HEK293T (cell line): ENCODE data around the gene MAD1L1.

Source experiments
- CTCF ChIA-PET: fragments of 350-600 bp; formaldehyde crosslinking; extraction: SDS; loops from one replicate; lab custom pipeline; 2021; ENCODE audit warnings: antibody characterized with exemption, inconsistent platforms; lab: Yijun Ruan, JAX
- POLR2A ChIA-PET: fragments of 350-600 bp; formaldehyde crosslinking; extraction: SDS; loops from one replicate; lab custom pipeline; 2020; ENCODE audit warnings: antibody characterized with exemption, inconsistent platforms; lab: Yijun Ruan, JAX
- DNase-seq: peaks from one replicate; pipeline ENCODE4 v3.0.0; 2012; ENCODE audit warnings: mixed read lengths; ENCODE audit errors: extremely low spot score
- ARNT ChIP-seq: fragments of 450-650 bp; IDR thresholded peaks from 2 replicates; pipeline ENCODE4 v1.6.1; 2017; ENCODE audit warnings: mild to moderate bottlenecking
- BHLHE40 ChIP-seq: fragments of 450-650 bp; IDR thresholded peaks from 2 replicates; pipeline ENCODE4 v1.6.1; 2016; ENCODE audit warnings: mild to moderate bottlenecking, moderate library complexity, borderline replicate concordance
- CTBP1 ChIP-seq: fragments of 450-650 bp; IDR thresholded peaks from 2 replicates; pipeline ENCODE4 v1.6.1; 2016; ENCODE audit warnings: borderline replicate concordance
- ELF4 ChIP-seq: fragments of 450-650 bp; IDR thresholded peaks from 2 replicates; pipeline ENCODE4 v1.6.1; 2017; ENCODE audit warnings: antibody characterized with exemption
- FOXA1 ChIP-seq: fragments of 450-650 bp; IDR thresholded peaks from 2 replicates; pipeline ENCODE4 v1.6.1; 2016; ENCODE audit warnings: mild to moderate bottlenecking
- FOXK2 ChIP-seq: fragments of 450-650 bp; IDR thresholded peaks from 2 replicates; pipeline ENCODE4 v1.6.1; 2016; ENCODE audit warnings: mild to moderate bottlenecking
- FOXM1 ChIP-seq: fragments of 450-650 bp; IDR thresholded peaks from 2 replicates; pipeline ENCODE4 v1.6.1; 2017; ENCODE audit warnings: mild to moderate bottlenecking, borderline replicate concordance
- HDGF ChIP-seq: fragments of 450-650 bp; IDR thresholded peaks from 2 replicates; pipeline ENCODE4 v1.6.1; 2017; ENCODE audit warnings: antibody characterized with exemption, borderline replicate concordance
- L3MBTL2 ChIP-seq: fragments of 450-650 bp; conservative IDR thresholded peaks from 2 replicates; pipeline ENCODE4 v1.6.1; 2016; ENCODE audit warnings: mild to moderate bottlenecking
- LEF1 ChIP-seq: fragments of 450-650 bp; IDR thresholded peaks from 2 replicates; pipeline ENCODE4 v1.6.1; 2017; ENCODE audit warnings: mild to moderate bottlenecking, borderline replicate concordance
- NFRKB ChIP-seq: fragments of 450-650 bp; IDR thresholded peaks from 2 replicates; pipeline ENCODE4 v1.6.1; 2016; ENCODE audit warnings: mild to moderate bottlenecking, moderate library complexity
- SP1 ChIP-seq: fragments of 450-650 bp; IDR thresholded peaks from 2 replicates; pipeline ENCODE4 v1.6.1; 2017
- SUZ12 ChIP-seq: fragments of 450-650 bp; IDR thresholded peaks from 2 replicates; pipeline ENCODE4 v1.6.1; 2016; ENCODE audit warnings: mild to moderate bottlenecking
- TARDBP ChIP-seq: fragments of 450-650 bp; IDR thresholded peaks from 2 replicates; pipeline ENCODE4 v1.6.1; 2016
- ZNF384 ChIP-seq: fragments of 450-650 bp; IDR thresholded peaks from 2 replicates; pipeline ENCODE4 v1.6.1; 2016
- TF ChIP-seq, protein P1 (sequence below): fragments of 450-650 bp; IDR thresholded peaks from 2 replicates; pipeline ENCODE4 v1.6.1; 2016

Gene MAD1L1

DNA sequence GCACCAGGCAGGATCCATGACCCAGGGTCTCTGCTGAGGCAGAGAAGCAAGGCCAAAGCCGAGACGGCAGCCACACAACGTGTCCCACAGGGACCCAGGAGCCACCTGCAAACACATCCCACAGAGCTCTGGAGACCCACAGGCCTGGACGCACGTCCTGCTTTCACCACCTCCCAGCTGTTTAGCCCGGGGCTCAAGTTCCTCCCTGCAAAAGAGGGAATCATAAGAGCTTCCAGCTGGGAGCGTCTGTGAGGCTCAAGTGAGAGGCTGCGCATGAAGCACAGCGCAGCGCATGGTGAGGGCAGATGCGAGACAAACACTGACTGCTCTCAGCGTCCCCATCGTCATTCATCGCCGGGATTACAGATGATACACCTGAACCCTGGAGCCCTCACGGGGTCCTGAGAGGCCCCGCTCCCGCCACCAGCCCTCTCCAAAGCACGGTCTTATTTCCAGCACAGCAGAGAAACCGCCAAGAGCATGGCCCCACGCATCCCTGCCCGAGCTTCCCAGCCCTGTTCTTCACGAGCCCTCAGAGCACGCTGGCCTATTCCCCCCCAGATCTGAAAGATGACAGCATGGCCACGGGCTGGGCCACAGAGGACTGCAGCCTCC is 88.7 kb downstream of the MAD1L1 start:
- POLR2A ChIA-PET: no interaction called here
- CTCF ChIA-PET: no interaction called here
- no peak for DNase-seq
- TF ChIP-seq FOXM1 (no peak), HDGF (no peak), TARDBP (no peak), ELF4 (no peak), L3MBTL2 (no peak)
- TF ChIP-seq, protein P1, sequence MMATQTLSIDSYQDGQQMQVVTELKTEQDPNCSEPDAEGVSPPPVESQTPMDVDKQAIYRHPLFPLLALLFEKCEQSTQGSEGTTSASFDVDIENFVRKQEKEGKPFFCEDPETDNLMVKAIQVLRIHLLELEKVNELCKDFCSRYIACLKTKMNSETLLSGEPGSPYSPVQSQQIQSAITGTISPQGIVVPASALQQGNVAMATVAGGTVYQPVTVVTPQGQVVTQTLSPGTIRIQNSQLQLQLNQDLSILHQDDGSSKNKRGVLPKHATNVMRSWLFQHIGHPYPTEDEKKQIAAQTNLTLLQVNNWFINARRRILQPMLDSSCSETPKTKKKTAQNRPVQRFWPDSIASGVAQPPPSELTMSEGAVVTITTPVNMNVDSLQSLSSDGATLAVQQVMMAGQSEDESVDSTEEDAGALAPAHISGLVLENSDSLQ: no peak

DNA sequence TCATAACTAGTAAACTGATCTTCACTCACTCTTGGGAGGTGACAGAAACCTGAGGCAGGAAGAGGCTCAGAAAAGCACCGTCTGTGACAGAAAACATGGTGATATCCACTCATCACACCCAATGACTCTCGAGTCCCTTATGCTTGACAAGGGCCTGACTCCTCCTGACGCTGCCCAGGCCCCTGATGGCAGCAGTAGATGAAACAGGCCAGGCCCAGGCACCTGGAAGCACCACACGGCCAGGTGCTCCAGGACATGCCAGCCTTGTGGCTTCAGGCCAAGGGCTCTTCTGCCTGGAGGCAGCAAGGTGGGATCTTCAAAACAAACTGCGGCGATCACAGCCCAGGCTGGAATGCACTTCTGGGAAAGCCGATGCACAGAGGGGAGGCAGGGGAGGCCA is 89.3 kb downstream of the MAD1L1 start:
- ChIA-PET POLR2A (no interaction called here), CTCF (no interaction called here)
- DNase-seq: no peak
- no peak for TF ChIP-seq NFRKB
- no peak for TF ChIP-seq ARNT
- TF ChIP-seq TARDBP: no peak
- no peak for TF ChIP-seq BHLHE40
- TF ChIP-seq FOXK2: no peak
- TF ChIP-seq L3MBTL2: no peak
- TF ChIP-seq FOXM1: no peak
- TF ChIP-seq, protein P1: no peak
- no peak for TF ChIP-seq CTBP1
- no peak for TF ChIP-seq SP1

DNA sequence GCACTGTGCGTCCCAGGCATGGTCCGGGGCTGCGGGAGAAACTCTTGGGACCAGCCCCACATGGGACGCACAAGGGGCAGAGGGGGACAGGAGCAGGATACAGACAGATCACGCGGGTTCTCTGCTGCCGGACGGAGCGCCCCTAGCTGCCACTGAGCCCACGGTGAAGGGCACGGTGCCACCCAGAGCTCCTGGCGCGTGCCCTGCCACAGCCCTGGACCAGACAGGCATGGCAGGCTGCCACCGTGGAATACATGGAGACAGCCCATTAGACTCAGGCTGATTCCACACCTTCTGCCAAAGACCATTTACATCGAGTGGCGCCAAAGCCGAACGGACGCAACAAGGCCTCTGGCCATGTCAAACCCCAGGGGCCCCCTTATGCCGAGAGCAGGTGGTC is 90.4 kb downstream of the MAD1L1 start:
- no peak for TF ChIP-seq ELF4
- no peak for TF ChIP-seq NFRKB
- no peak for TF ChIP-seq HDGF
- TF ChIP-seq BHLHE40: no peak
- no peak for TF ChIP-seq ZNF384
- no peak for TF ChIP-seq FOXM1
- TF ChIP-seq L3MBTL2: no peak
- no peak for TF ChIP-seq TARDBP
- TF ChIP-seq FOXA1: no peak
- TF ChIP-seq FOXK2: no peak
- TF ChIP-seq LEF1: no peak
- DNase-seq: no peak
- CTCF ChIA-PET: no interaction called here
- POLR2A ChIA-PET: no interaction called here

DNA sequence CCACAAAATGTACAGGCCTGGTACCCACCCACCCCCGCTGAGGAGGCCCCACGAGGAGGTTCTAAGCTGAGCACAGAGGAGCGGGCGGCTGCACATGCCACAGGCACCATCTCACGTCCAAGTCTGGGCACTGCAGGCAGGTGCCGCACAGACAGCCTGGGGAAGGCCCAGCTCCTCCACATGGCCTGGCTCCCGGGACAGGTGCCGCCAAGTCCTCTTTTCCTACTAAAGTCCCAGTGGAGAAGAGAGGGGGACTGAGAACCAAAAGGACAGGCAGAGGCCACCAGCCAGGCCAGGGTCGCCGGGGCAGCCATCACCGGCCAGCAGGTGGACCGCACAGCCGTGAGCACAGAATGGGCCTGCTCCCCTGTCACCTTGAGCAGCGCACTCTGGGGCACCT is 91.1 kb downstream of the MAD1L1 start:
- DNase-seq: no peak
- no peak for TF ChIP-seq HDGF
- no peak for TF ChIP-seq NFRKB
- TF ChIP-seq ELF4: no peak
- no peak for TF ChIP-seq SUZ12
- TF ChIP-seq LEF1: no peak
- TF ChIP-seq FOXM1: no peak
- TF ChIP-seq SP1: no peak
- CTCF ChIA-PET: no interaction called here
- POLR2A ChIA-PET: no interaction called here

DNA sequence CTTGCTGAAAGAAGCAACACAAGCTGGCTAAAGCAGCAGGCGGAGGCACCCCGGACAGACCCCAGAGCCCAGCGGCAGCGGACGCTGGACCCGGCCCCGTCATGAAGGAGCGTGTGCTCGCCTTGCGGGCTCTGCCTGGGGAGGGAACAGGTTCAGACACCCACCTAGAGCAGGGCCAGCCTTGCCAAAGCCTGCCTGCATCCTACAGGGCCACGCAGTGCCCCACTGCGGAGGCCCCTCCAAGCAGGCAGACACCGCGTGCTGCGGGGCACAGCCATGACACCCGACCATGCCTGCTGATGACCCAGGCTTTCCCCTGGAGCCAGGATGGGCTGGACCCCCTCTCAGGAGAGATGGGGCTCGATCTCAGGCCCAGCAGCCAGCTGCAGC is 91.7 kb downstream of the MAD1L1 start:
- CTCF ChIA-PET: no interaction called here
- POLR2A ChIA-PET: no interaction called here
- no peak for DNase-seq
- TF ChIP-seq SP1 (no peak), ZNF384 (no peak), ARNT (no peak), ELF4 (no peak), BHLHE40 (no peak), FOXK2 (no peak), LEF1 (no peak), NFRKB (no peak), FOXM1 (no peak), HDGF (no peak), L3MBTL2 (no peak), FOXA1 (no peak), SUZ12 (no peak)
- TF ChIP-seq, protein P1: no peak

DNA sequence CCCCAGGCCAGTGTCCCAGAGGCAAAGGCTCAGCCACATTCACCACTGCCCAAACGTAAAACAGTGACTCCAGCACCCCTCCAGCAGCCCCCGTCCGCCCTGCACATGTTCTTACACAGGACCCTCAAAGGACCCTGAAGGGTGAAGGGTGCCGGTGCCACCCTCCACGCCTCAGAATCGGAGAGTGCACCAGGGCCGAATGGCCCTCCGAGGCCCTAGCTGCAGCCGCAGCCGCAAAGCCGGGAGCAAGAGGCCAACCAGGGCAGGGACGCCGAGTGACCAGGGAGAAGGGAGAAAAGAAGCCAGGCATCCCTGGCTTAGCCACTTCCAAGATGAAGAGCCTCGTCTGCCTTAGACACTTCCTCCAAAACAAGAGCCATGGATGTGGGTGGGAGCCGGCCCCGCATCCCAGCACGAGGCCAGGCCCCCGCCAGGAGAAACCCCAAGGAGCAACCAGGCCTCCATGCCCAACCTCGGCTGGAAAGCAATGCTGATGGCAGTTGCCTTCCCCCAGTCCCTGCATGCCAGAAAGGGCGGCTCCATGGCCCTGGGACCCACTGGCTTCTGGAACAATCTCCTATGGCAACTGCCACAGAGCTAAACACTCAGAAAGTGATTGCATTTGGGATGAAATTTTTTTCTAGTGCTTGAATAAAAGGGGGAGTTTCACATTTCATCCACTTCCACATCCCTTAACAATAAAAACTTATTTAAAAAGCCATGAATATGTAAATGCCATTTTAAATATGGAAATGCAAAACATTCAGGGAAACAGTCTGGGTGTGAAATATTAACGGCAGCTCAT is 92.3 kb downstream of the MAD1L1 start:
- POLR2A ChIA-PET: no interaction called here
- DNase-seq: no peak
- CTCF ChIA-PET: no interaction called here
- TF ChIP-seq, protein P1: no peak
- TF ChIP-seq CTBP1 (no peak), NFRKB (no peak), FOXA1 (no peak), L3MBTL2 (no peak)
